Tibial nerve (tissue), 4 donors: ENCODE data around the gene INSIG1.

Source experiments
- EP300 ChIP-seq, 2 donors: sonication (generic); formaldehyde crosslinking; IDR thresholded peaks; one replicate each; pipeline ENCODE4 v1.6.1; 2017; ENCODE audit warnings: antibody characterized with exemption in 2 of 2, mild to moderate bottlenecking in 1 of 2
- POLR2A ChIP-seq, 2 donors: fragments of 450-650 bp; IDR thresholded peaks; one replicate each; pipeline ENCODE4 v1.6.1; 2017; ENCODE audit warnings: antibody characterized with exemption in 2 of 2, mild to moderate bottlenecking in 2 of 2, moderate library complexity in 2 of 2
- TF ChIP-seq, protein P1 (sequence below), 5 experiments: fragments of 200-600 bp in 3 of 5; fragments of 450-650 bp in 2 of 5; sonication (generic) in 3 of 5; IDR thresholded peaks; one replicate each; pipeline ENCODE4 v1.5.1; 2016 to 2019; ENCODE audit warnings: antibody characterized with exemption in 5 of 5, mild to moderate bottlenecking in 3 of 5, moderate library complexity in 2 of 5

DNA sequence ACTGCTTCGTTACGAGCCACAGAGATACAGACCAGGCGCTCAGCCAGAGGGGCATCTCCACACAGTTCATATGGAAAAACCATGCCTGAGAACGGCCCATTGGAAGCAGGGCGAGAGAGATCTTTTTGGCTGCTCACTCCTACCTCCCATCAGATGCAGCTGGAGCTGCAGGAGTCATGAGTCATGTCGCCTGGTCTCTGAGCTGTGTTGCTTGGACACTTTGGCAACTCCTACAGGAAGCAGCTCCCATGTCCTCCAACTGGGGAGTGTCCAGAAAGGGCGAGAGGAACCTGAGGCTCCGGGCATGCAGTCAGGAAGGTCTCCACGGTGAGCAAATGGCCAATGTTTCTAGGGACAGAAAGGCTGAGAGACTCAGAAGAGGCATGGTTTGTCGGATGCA, 24.9 kb downstream of the INSIG1 start:
- TF ChIP-seq, protein P1, sequence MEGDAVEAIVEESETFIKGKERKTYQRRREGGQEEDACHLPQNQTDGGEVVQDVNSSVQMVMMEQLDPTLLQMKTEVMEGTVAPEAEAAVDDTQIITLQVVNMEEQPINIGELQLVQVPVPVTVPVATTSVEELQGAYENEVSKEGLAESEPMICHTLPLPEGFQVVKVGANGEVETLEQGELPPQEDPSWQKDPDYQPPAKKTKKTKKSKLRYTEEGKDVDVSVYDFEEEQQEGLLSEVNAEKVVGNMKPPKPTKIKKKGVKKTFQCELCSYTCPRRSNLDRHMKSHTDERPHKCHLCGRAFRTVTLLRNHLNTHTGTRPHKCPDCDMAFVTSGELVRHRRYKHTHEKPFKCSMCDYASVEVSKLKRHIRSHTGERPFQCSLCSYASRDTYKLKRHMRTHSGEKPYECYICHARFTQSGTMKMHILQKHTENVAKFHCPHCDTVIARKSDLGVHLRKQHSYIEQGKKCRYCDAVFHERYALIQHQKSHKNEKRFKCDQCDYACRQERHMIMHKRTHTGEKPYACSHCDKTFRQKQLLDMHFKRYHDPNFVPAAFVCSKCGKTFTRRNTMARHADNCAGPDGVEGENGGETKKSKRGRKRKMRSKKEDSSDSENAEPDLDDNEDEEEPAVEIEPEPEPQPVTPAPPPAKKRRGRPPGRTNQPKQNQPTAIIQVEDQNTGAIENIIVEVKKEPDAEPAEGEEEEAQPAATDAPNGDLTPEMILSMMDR (IDR thresholded peaks at IDR 0.05): no peak
- TF ChIP-seq EP300 (IDR thresholded peaks at IDR 0.05) (no peak), POLR2A (IDR thresholded peaks at IDR 0.05) (no peak)
